Lung (tissue), 12 donors: ENCODE measurements around the gene SARDH. TPM values are rescaled to one million over a fixed set of nuclear protein-coding genes. Genes with fewer than 3 reads are reported as not detected.

Source experiments
- ATAC-seq: fragments of 200-7000 bp; cut with Tn5 transposase; one replicate; pipeline ENCODE4 v1.9.1; 2020; ENCODE audit warnings: moderate number of reproducible peaks; ENCODE audit not compliant: insufficient read depth, low FRiP score
- DNase-seq, 3 donors: peaks; one replicate each; pipeline ENCODE4 v3.0.0-alpha.2; 2013 to 2017
- H3K27ac ChIP-seq, 2 donors: one replicate each; pipeline ENCODE4 v1.5.1; 2013; ENCODE audit warnings: mild to moderate bottlenecking in 2 of 2, moderate library complexity in 2 of 2, control low read depth in 1 of 2, inconsistent platforms in 1 of 2, low read depth in 1 of 2, low read length in 1 of 2
- H3K27me3 ChIP-seq, 3 donors: one replicate each; pipeline ENCODE4 v1.5.1; 2013; ENCODE audit warnings: low read length in 2 of 3; ENCODE audit not compliant: control insufficient read depth in 3 of 3, insufficient read depth in 3 of 3
- H3K36me3 ChIP-seq, 4 donors: one replicate each; pipeline ENCODE4 v1.5.1; 2013; ENCODE audit warnings: low read length in 4 of 4, mild to moderate bottlenecking in 1 of 4, moderate library complexity in 1 of 4; ENCODE audit not compliant: control insufficient read depth in 4 of 4, insufficient read depth in 4 of 4
- H3K4me1 ChIP-seq, 5 donors: one replicate each; pipeline ENCODE4 v1.5.1; 2013; ENCODE audit warnings: low read length in 5 of 5, mild to moderate bottlenecking in 2 of 5, moderate library complexity in 1 of 5; ENCODE audit not compliant: control insufficient read depth in 5 of 5, insufficient read depth in 5 of 5
- H3K4me3 ChIP-seq: one replicate; pipeline ENCODE4 v1.5.1; 2013; ENCODE audit warnings: mild to moderate bottlenecking, control low read depth, moderate library complexity
- H3K9ac ChIP-seq, 2 donors: one replicate each; pipeline ENCODE4 v1.5.1; 2013; ENCODE audit warnings: low read length in 2 of 2, control low read depth in 1 of 2; ENCODE audit not compliant: insufficient read depth in 1 of 2
- H3K9me3 ChIP-seq, 4 donors: one replicate each; pipeline ENCODE4 v1.5.1; 2013; ENCODE audit warnings: low read length in 3 of 4, mild to moderate bottlenecking in 1 of 4, moderate library complexity in 1 of 4; ENCODE audit not compliant: control insufficient read depth in 4 of 4, insufficient read depth in 3 of 4
- CTCF ChIP-seq: IDR thresholded peaks from 2 replicates; pipeline ENCODE4 v1.5.1; 2012; ENCODE audit warnings: mild to moderate bottlenecking; ENCODE audit errors: control extremely low read depth, extremely low read depth
- whole genome bisulfite sequencing, 2 donors: extraction: QIAGEN DNeasy Blood & Tissue Kit; methylation state at CpG; one replicate each; pipeline ENCODE4 v1.1.7; 2013; 5-methylcytosine and 5-hydroxymethylcytosine counted together
- polyA plus RNA-seq, 2 donors: library from polyadenylated mRNA; stranded (reverse); fragments of 200-250 nt; gene quantifications; one replicate each; pipeline ENCODE4 v1.2.1, GENCODE V29; 2013
- total RNA-seq, 2 donors: library from RNA; depleted of rRNA in 1 of 2; stranded (reverse); fragments of >200 nt in 1 of 2; gene quantifications; one replicate each; pipeline ENCODE4 v1.2.1, GENCODE V29; 2014 to 2021
- donor health status: control.
- donor health status: control.
- donor health status: Bipolar disorder and iron deficiency.
- donor health status: healthy.
- donor health status: DM: yes; HTN: yes; CAD: no.

Gene SARDH
- total and polyA plus RNA-seq, 4 donors, result 1.8 to 8.4 (median 4.7) TPM

GRCh38 chr9:133786371-133786753 lies 48.2 kb upstream of the SARDH start:
- DNase-seq (no peak), ATAC-seq (no peak)
- H3K27me3 ChIP-seq, result no peaks in the 10 kb centered on the region
- H3K9ac ChIP-seq, result no peak overlapping the region
- H3K36me3 ChIP-seq, result peaks cover 0 to 20% (median 13%) of the 10 kb centered on the region in 4 donors
- H3K4me1 ChIP-seq, result peaks cover 0 to 17% (median 7%) of the 10 kb centered on the region in 5 donors
- WGBS, 2 donors, result 72 to 73% methylated on average over 11 of the region's 11 CpGs
- no peak overlapping the region for H3K27ac ChIP-seq
- no peaks in the 10 kb centered on the region for H3K9me3 ChIP-seq
- H3K4me3 ChIP-seq, result no peak overlapping the region
- no peak for TF ChIP-seq CTCF

GRCh38 chr9:133785753-133786370 lies 47.7 kb upstream of the SARDH start:
- no peak overlapping the region for H3K9ac ChIP-seq
- DNase-seq (no peak), ATAC-seq (no peak)
- peaks cover 0 to 17% (median 7%) of the 10 kb centered on the region in 5 donors for H3K4me1 ChIP-seq
- H3K9me3 ChIP-seq, result no peaks in the 10 kb centered on the region
- no peaks in the 10 kb centered on the region for H3K27me3 ChIP-seq
- WGBS, 2 donors, result 91% methylated on average over 16 of the region's 16 CpGs
- H3K4me3 ChIP-seq, result no peak overlapping the region
- H3K36me3 ChIP-seq, result peaks cover 0 to 20% (median 15%) of the 10 kb centered on the region in 4 donors
- no peak overlapping the region for H3K27ac ChIP-seq
- TF ChIP-seq CTCF, result no peak

GRCh38 chr9:133784731-133785561 lies 46.8 kb upstream of the SARDH start:
- H3K36me3 ChIP-seq, result peaks cover 0 to 19% (median 15%) of the 10 kb centered on the region in 4 donors
- DNase-seq (no peak), ATAC-seq (no peak)
- no peak overlapping the region for H3K4me3 ChIP-seq
- 94 to 95% methylated on average over 25 of the region's 25 CpGs for whole genome bisulfite sequencing, 2 donors
- H3K27ac ChIP-seq, result no peak overlapping the region
- H3K27me3 ChIP-seq, result no peaks in the 10 kb centered on the region
- H3K9ac ChIP-seq, result no peak overlapping the region
- H3K9me3 ChIP-seq, result no peaks in the 10 kb centered on the region
- no peak for TF ChIP-seq CTCF
- H3K4me1 ChIP-seq, result peaks cover 0 to 17% (median 7%) of the 10 kb centered on the region in 5 donors
